ENCODE data around the gene TRPC6. TPM values are rescaled to one million over a fixed set of nuclear protein-coding genes. Genes with fewer than 3 reads are reported as not detected.
"Not testable (repeated sequence)": the region's sequence is repeated elsewhere in the genome, so short reads cannot be mapped to it uniquely, and the experiment has no call there.

Gene TRPC6
- total RNA-seq, 2 donors from 2014 or later = 1.1 to 4.1 TPM

- intact Hi-C loops (cut with DNase I) = no loop called here
- no peak overlapping the region for H3K27ac ChIP-seq
- no peak overlapping the region for H3K4me3 ChIP-seq
- H3K27me3 ChIP-seq (replicated peaks; ENCODE audit: insufficient read depth) = no peaks in the 10 kb centered on the region
- H3K36me3 ChIP-seq = no peaks in the 10 kb centered on the region
- no peak for DNase-seq (ENCODE audit: low spot score)
- 72% methylated on average over 2 of the region's 2 CpGs for WGBS
- H3K4me1 ChIP-seq (replicated peaks) = no peaks in the 10 kb centered on the region
- H3K9me3 ChIP-seq = no peaks in the 10 kb centered on the region
- TF ChIP-seq POLR2A (IDR thresholded peaks at IDR 0.05) (no peak), CTCF (IDR thresholded peaks at IDR 0.05) (no peak), POLR2AphosphoS5 (IDR thresholded peaks at IDR 0.05) (no peak)
Observed at GRCh38 chr11:101470419-101470818, 113.4 kb downstream of the TRPC6 start.

- no peak for DNase-seq (ENCODE audit: low spot score)
- Histone ChIP-seq H3K27ac (no peak overlapping the region), H3K36me3 (no peaks in the 10 kb centered on the region), H3K4me3 (no peak overlapping the region), H3K9me3 (no peaks in the 10 kb centered on the region), H3K4me1 (replicated peaks) (no peaks in the 10 kb centered on the region), H3K27me3 (replicated peaks; ENCODE audit: insufficient read depth) (no peaks in the 10 kb centered on the region)
- WGBS = 57% methylated on average over 4 of the region's 4 CpGs
- no peak for TF ChIP-seq POLR2A (IDR thresholded peaks at IDR 0.05)
- no peak for TF ChIP-seq POLR2AphosphoS5 (IDR thresholded peaks at IDR 0.05)
- no peak for TF ChIP-seq CTCF (IDR thresholded peaks at IDR 0.05)
- intact Hi-C loops (cut with DNase I) = no loop called here
Observed at GRCh38 chr11:101466352-101466751, 117.5 kb downstream of the TRPC6 start.

DNA sequence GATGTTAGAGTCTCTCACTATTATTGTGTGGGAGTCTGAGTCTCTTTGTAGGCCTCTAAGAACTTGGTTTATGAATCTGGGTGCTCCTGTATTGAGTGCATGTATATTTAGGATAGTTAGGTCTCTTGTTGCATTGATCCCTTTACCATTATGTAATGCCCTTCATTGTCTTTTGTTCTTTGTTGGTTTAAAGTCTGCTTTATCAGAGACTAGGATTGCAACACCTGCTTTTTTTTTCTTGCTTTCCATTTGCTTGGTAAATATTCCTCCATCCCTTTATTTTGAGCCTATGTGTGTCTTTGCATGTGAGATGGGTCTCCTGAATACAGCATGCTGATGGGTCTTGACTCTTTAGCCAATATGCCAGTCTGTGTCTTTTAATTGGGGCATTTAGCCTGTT, 119.4 kb downstream of the TRPC6 start:
- H3K4me1 ChIP-seq (replicated peaks); intact Hi-C loops (cut with DNase I); H3K27ac ChIP-seq: not testable (repeated sequence)

DNA sequence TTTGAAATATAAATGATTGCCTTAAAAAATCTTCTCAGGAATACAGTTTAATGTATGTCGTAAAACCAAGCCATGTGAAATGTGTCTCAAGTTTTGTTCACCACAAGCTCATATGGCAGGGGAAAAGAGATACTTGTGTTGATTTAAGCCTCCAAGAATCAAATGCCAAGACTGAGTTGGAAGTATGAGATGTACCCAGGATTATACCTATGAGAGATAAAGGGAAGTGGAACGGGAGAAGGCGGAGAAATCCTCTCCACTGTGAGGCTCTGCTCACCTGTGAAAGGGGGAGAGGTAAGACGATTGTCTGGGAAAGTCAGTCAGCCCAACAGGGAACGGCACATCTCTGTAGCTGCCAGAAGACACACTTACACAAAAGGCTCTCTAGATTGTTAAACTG, 124.8 kb downstream of the TRPC6 start:
- H3K4me1 ChIP-seq (replicated peaks) = no peaks in the 10 kb centered on the region
- no peaks in the 10 kb centered on the region for H3K27me3 ChIP-seq (replicated peaks; ENCODE audit: insufficient read depth)
- WGBS = 94% methylated on average over 5 of the region's 5 CpGs
- no peak overlapping the region for H3K27ac ChIP-seq
- TF ChIP-seq POLR2A (IDR thresholded peaks at IDR 0.05) = no peak
- no peak for TF ChIP-seq CTCF (IDR thresholded peaks at IDR 0.05)
- TF ChIP-seq POLR2AphosphoS5 (IDR thresholded peaks at IDR 0.05) = no peak
- no peaks in the 10 kb centered on the region for H3K36me3 ChIP-seq
- no peak for DNase-seq (ENCODE audit: low spot score)
- intact Hi-C loops (cut with DNase I) = no loop called here
- H3K4me3 ChIP-seq = no peak overlapping the region
- H3K9me3 ChIP-seq = no peaks in the 10 kb centered on the region

More for the DNA sequence above, 119.4 kb downstream of the TRPC6 start:
- not testable (repeated sequence) for H3K36me3 ChIP-seq; H3K4me3 ChIP-seq; DNase-seq (ENCODE audit: low spot score); H3K27me3 ChIP-seq (replicated peaks; ENCODE audit: insufficient read depth); H3K9me3 ChIP-seq

DNA sequence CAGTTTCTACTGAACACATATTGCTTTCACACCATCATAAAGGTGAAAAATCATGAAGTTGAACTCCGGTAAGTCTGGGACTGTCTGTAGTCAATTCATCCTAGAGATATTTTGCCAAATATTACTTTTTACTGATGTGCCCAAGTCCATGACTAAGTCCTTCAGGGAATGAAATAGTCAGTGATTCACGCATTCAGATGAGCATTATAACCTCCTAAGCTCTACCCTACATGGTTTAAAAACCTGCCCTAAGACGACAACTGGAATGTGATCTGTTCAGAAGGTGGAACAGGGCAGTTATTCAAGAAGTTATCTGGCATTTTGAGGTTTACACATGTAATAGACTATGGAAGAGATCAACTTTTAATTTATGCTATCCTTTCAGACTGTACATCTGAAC, 125.6 kb downstream of the TRPC6 start:
- intact Hi-C loops (cut with DNase I) = no loop called here

More for the DNA sequence above, 125.6 kb downstream of the TRPC6 start:
- Histone ChIP-seq H3K4me3 (no peak overlapping the region), H3K27ac (no peak overlapping the region), H3K27me3 (replicated peaks; ENCODE audit: insufficient read depth) (no peaks in the 10 kb centered on the region), H3K4me1 (replicated peaks) (no peaks in the 10 kb centered on the region), H3K9me3 (no peaks in the 10 kb centered on the region), H3K36me3 (no peaks in the 10 kb centered on the region)
- TF ChIP-seq POLR2A (IDR thresholded peaks at IDR 0.05) = no peak
- TF ChIP-seq CTCF (IDR thresholded peaks at IDR 0.05) = no peak
- TF ChIP-seq POLR2AphosphoS5 (IDR thresholded peaks at IDR 0.05) = no peak
- WGBS = 79% methylated on average over 3 of the region's 3 CpGs
- DNase-seq (ENCODE audit: low spot score) = no peak

All from prostate gland (tissue), 2 donors.